Measurements from ENCODE around the gene FRG1.
"Not testable (repeated sequence)": the region's sequence is repeated elsewhere in the genome, so short reads cannot be mapped to it uniquely, and the experiment has no call there.

The FRG1 gene

GRCh38 chr4:189940178-189941004 is at the start of gene FRG1:
Gene FRG1 (plus strand): TSS chr4:189940872. CDS start chr4:189941010, 138 bp downstream.
- peak; percentile 84 for DNase-seq (ENCODE audit: low spot score)

DNA sequence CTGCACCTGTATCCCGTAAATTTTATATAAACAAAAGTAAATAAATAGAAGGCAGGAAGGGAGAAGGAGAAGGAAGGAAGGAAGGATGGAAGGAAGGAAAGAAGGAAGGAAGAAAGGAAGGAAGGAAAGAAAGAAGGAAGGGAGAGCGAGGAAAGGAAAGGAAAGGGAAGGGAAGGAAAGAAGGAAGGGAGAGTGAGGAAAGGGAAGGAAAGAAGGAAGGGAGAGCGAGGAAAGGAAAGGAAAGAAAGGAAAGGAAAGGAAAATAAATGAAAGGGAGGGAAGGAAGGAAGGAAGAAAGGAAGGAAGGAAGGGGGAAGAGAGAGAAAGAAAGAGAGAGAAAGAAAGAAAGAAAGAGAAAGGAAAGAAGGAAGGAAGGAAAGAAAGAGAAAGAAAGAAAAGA is 43.0 kb upstream of the FRG1 start:
- no peak for DNase-seq (ENCODE audit: low spot score)

DNA sequence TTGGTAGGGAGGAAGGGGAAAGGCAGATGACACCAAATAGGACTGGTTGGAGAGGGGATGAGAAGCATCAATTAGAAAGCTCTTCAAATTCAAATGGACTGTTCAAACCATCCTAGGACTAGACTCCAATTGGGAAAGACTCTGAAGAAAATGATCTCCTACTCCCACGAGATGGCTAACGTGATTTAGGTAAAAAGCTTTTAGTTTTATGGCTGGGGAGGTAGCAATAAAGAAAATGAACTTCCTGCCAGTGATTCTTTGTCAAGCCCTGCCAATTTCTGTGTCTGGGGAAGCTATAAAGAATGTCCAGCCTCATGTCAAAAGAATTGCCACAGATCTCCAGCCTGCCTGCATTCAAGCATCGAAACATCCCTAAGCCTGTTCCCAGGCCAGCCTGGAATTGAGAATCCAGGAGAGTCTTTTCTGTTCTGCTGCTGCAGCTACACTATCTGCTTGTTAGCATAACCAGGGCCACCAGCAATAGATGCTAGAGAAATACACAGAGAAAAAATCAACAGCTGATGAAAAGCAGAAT is 41.1 kb upstream of the FRG1 start:
- DNase-seq (ENCODE audit: low spot score), result not testable (repeated sequence)

- peak; percentile 26 for DNase-seq (ENCODE audit: low spot score)
These were observed 36.1 kb upstream of the FRG1 start for GRCh38 chr4:189904420-189905027.

DNA sequence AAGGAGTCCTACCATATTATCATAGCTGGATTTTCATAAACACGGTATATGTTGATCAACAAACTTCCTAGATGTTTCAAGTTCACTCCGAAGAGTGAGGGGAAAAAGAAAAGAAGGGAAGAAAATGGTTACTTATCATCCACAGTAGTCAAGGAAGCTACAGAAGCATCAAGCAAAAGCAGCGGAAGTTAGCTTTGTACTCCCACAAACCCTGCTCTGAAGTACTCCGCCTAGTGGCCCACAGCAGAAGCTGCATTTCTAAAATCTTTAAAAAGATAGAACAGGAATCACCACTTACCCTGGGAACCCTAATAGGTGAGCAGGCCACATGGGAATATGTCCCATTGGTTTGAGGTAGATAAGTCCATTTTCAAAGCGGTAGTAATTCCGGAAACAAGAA is 28.5 kb upstream of the FRG1 start:
- no peak for DNase-seq (ENCODE audit: low spot score)

GRCh38 chr4:189917161-189917891 is 23.3 kb upstream of the FRG1 start:
- no peak for DNase-seq (ENCODE audit: low spot score)

- DNase-seq (ENCODE audit: low spot score), result no peak
These were observed 19.6 kb upstream of the FRG1 start for GRCh38 chr4:189921058-189921457.

- DNase-seq (ENCODE audit: low spot score), result not testable (repeated sequence)
These were observed 13.9 kb upstream of the FRG1 start for GRCh38 chr4:189926742-189927141.

DNA sequence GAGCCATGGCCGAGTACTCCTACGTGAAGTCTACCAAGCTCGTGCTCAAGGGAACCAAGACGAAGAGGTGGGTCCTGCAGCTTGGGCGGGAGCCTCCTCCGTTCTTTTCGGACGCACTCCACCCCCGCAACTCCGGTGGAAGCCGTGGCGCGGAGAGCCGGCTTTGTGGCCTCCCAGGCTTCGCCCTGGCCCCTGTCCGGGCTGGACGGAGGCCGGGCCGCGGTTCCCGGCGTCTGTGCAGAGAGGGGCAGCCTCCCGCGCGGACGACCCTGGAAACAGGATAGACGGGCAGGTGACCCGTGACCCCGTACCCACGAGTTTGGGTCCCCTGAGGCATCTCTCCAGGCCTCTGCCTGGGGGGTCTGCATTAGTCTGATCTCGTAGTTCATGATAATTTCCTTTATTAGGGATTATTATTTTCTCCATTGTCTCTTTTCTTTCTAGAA is 356 bp downstream of the FRG1 start:
- DNase-seq (ENCODE audit: low spot score), result no peak

DNA sequence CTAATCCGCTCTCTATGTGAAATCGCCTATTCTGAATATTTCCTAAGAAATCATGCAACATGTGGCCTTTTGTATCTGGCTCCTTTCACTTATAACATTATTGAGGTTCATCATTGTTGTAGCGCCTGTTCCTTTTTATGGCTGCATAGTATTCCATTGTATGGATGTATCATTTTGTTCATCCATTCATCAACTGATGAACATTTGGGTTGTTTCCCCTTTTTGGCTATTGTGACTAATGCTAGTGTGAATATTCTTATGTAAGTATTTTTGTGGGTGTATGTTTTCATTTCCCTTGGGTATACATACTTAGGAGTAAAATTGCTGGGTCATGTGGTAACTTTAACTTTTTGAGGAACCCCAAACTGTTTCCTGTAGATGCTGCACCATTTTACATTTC is 1.7 kb downstream of the FRG1 start:
- not testable (repeated sequence) for DNase-seq (ENCODE audit: low spot score)

DNA sequence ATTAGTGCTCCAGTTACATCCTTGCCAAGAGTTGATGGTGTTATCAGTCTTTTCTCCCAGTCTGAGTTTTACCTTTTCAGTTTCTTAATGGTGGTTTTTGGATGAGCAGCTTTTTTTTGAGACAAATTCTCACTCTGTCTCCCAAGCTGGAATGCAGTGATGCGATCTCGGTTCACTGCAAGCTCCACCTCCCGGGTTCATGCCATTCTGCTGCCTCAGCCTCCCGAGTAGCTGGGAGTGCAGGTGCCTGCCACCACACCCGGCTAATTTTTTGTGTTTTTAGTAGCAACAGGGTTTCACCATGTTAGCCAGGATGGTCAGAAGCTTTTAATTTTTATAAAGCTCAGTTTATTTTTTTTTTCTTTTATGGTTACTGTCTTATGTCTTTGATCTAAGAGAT is 3.4 kb downstream of the FRG1 start:
- DNase-seq (ENCODE audit: low spot score), result not testable (repeated sequence)

GRCh38 chr4:189946906-189947305 is 6.2 kb downstream of the FRG1 start:
- DNase-seq (ENCODE audit: low spot score), result not testable (repeated sequence)

GRCh38 chr4:189948486-189948885 is 7.8 kb downstream of the FRG1 start:
- not testable (repeated sequence) for DNase-seq (ENCODE audit: low spot score)

- not testable (repeated sequence) for DNase-seq (ENCODE audit: low spot score)
These were observed 28.6 kb downstream of the FRG1 start for GRCh38 chr4:189969291-189969690.

DNA sequence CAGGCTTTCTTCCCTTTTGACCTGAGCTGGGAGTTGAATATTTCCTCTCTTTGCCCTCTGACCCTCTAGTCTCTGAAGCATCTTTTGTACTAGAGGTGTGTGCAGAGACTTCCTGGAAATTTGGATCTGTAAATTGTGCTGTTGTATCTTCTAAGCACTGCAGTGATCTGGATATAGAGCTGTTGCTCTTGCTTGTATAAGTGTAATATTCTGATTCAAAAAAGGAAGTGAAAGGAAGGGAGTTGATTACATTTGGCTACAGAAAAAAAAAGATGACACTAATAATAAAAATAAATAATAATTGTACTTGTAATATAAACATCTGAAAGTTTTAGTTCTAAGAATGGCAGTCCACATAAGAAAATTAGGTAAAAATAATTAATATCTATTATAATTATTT is 33.0 kb downstream of the FRG1 start:
- no peak for DNase-seq (ENCODE audit: low spot score)

- DNase-seq (ENCODE audit: low spot score), result no peak
These were observed 33.4 kb downstream of the FRG1 start for GRCh38 chr4:189974056-189974455.

- DNase-seq (ENCODE audit: low spot score), result no peak
These were observed 38.8 kb downstream of the FRG1 start for GRCh38 chr4:189979196-189980047.

- not testable (repeated sequence) for DNase-seq (ENCODE audit: low spot score)
These were observed 39.6 kb downstream of the FRG1 start for GRCh38 chr4:189980292-189980691.

DNA sequence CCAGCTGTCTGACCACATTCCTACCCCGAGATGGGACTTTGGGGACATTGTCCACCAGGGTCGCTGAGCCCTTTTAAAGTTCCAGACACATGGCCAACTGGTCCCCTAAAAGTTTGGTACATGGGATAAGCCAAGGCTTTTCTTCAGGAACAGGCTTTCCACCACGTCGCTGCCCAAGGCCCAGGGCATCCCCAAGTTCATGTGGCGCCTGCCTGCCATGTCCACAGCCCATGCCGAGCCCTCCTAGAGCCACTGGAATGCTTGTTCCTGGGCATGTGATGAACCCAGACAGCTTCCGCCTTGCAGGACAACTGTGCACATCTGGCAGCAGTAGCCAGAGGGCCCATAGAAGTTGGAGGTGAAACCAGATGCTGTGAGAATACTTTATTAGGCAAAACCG is 41.3 kb downstream of the FRG1 start:
- no peak for DNase-seq (ENCODE audit: low spot score)

DNA sequence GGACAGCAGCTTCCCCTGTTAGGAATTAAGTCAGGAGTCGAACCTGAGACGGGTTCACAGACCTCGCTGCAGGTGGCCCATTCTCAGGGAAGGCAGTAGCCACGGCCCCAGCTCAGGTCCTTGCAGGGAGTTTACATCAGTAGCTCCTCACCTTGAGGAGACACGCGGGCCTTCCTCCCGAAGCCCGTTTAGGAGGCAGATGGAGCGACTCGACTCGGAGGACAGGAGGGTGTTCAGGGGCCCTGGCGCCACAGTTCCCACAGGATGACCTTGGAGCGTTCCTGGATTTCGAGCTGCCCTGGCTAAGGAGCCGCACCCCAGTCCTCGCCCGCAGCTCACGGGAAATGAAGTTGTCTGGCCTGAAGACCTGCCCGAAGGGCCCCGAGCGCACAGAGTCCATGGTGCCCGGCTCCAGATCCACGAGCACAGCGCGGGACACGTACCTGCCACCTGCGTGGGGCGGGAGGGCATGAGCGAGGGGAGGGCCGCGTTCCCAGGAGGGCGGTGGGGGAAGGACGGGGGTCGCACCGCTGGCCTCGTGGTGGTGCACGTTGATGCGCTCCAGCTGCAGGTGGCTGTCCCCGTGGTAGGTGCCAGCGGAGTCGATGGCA is 43.3 kb downstream of the FRG1 start:
- DNase-seq (ENCODE audit: low spot score), result not testable (repeated sequence)

DNA sequence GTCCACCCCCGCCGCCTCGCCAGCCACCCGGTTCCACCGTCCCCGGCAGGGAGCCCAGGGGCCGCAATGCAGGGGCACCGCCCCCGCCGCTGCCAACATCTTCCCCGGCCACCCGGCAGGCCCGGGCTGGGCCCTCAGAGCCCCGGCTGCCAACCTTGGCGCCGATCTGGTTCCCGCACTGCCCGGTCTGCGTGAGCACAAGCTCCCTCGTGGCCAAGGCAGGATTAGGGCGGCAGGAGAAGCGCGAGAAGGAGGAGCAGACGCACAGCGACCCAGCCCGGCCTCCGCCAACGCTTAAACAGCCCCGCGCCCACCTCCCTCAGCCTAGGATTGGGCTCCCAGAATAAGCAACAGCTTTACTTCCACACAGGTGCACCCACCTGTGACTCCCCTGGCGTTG is 44.0 kb downstream of the FRG1 start:
- not testable (repeated sequence) for DNase-seq (ENCODE audit: low spot score)

All from hepatic stellate cell (primary cell).